GM06990 (cell line): ENCODE measurements around the gene SNTG2.

Experiments
- DNase-seq: peaks from one replicate; pipeline ENCODE4 v3.0.0-alpha.2; 2011; ENCODE audit not compliant: insufficient read length; ENCODE audit errors: extremely low read depth
- H3K27me3 ChIP-seq: replicated peaks from 2 replicates; pipeline ENCODE4 v1.6.0; 2011; ENCODE audit warnings: low read length; ENCODE audit not compliant: control insufficient read depth, insufficient read depth
- H3K36me3 ChIP-seq: 2 replicates; pipeline ENCODE4 v1.5.1; 2011; ENCODE audit warnings: low read length; ENCODE audit not compliant: control insufficient read depth, insufficient read depth
- H3K4me3 ChIP-seq: replicated peaks from 2 replicates; pipeline ENCODE4 v1.5.1; 2011; ENCODE audit warnings: low read depth, mild to moderate bottlenecking, control low read depth, low read length
- TF ChIP-seq, protein P1 (sequence below): IDR thresholded peaks from 2 replicates; pipeline ENCODE4 v1.5.1; 2011; ENCODE audit warnings: low read length, control low read depth, mild to moderate bottlenecking, inconsistent platforms; ENCODE audit not compliant: insufficient read depth, poor library complexity, severe bottlenecking

The SNTG2 gene

GRCh38 chr2:1253629-1254028, 303.0 kb downstream of the SNTG2 start:
- no peak for DNase-seq
- no peak overlapping the region for H3K4me3 ChIP-seq

DNA sequence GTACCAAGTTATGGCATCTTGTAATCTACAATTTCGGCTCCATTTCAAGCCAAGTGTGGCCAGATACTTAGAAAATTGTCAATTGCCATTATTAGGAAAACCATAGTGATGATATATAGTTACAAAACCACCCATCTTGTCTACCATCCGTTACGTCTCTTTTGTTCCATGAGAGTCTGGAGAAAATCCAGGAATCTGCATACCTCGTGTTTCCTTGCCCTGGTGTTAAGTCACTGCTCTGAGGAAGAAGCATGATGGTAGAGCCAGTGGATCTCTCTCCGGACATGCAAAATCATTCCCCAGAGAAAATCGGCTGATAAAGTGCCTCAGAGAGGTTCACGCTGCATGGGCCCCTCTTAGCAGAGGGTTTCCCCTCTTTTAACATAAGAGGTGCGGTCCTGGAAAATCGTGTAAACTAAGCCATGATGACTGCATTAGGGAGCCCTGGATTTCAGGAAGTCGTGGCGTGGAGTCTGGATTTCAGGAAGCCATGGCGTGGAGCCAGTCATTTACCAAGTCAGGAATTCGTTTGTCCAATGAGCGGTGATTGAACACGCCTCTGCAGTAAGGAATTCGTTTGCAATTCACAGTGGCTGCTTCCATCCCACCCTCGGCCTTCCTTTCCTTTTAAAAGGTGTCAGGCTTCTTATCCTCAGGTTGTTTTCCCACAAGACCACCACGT, 304.2 kb downstream of the SNTG2 start:
- TF ChIP-seq, protein P1, sequence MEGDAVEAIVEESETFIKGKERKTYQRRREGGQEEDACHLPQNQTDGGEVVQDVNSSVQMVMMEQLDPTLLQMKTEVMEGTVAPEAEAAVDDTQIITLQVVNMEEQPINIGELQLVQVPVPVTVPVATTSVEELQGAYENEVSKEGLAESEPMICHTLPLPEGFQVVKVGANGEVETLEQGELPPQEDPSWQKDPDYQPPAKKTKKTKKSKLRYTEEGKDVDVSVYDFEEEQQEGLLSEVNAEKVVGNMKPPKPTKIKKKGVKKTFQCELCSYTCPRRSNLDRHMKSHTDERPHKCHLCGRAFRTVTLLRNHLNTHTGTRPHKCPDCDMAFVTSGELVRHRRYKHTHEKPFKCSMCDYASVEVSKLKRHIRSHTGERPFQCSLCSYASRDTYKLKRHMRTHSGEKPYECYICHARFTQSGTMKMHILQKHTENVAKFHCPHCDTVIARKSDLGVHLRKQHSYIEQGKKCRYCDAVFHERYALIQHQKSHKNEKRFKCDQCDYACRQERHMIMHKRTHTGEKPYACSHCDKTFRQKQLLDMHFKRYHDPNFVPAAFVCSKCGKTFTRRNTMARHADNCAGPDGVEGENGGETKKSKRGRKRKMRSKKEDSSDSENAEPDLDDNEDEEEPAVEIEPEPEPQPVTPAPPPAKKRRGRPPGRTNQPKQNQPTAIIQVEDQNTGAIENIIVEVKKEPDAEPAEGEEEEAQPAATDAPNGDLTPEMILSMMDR = no peak
- DNase-seq = no peak
- Histone ChIP-seq H3K4me3 (no peak overlapping the region), H3K36me3 (no peaks in the 10 kb centered on the region), H3K27me3 (no peaks in the 10 kb centered on the region)

More at GRCh38 chr2:1253629-1254028, 303.0 kb downstream of the SNTG2 start:
- no peaks in the 10 kb centered on the region for H3K36me3 ChIP-seq
- TF ChIP-seq, protein P1 = no peak
- no peaks in the 10 kb centered on the region for H3K27me3 ChIP-seq

DNA sequence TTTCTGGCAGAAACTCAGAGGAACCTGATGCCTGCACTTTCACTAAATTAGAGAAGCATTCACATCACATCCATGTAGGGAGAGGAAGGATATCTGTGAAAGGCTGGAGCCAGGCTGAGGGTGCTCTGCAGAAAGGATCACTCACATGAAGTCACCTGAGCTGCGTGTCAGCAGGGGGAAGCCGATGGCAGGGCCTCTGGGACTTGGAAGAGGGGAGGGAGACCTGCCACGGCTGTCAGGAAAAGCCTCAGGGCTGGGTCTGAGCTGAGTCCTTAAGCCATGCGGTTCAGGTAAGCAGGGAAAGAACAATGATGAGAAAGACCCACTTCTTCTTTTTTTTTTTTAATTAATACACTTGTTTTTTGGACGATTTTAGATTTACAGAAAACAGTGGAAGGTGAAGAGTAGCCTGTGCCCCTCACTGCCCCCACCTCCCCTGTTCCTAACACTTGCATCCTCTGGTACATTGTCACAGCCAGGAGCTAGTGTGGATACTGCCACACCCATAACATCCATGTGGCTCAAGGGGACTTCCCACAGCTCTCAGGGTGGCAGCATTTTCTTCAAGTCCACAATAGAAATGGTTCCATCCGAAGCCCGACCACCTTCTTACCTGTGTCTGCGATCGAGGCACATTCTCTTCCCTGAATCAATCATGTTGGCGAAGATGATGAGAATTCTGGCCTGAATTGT, 306.1 kb downstream of the SNTG2 start:
- Histone ChIP-seq H3K27me3 (no peaks in the 10 kb centered on the region), H3K36me3 (no peaks in the 10 kb centered on the region), H3K4me3 (no peak overlapping the region)
- TF ChIP-seq, protein P1 = no peak
- no peak for DNase-seq

DNA sequence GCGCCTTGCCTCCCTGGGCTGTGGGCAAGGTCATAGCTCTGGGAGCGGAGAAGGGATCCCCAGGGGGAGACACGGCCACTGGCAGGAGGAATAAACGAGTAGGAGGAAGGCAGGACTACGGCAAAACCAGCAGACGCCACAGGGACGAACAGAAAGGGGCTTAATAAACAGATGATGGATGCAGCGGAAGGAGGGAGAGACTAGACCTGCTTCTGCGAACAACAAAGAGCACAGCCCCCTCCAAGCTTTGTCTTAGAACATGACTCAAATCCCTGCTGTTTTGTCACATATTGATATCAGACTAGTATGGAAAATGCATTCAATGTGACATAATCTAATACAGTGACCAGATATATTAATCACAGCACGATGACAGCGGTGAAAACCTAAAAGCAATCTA, 306.7 kb downstream of the SNTG2 start:
- Histone ChIP-seq H3K27me3 (no peaks in the 10 kb centered on the region), H3K4me3 (no peak overlapping the region), H3K36me3 (no peaks in the 10 kb centered on the region)
- TF ChIP-seq, protein P1 = no peak
- DNase-seq = no peak

- TF ChIP-seq, protein P1 = no peak
- Histone ChIP-seq H3K27me3 (no peaks in the 10 kb centered on the region), H3K4me3 (no peak overlapping the region), H3K36me3 (no peaks in the 10 kb centered on the region)
- DNase-seq = no peak
Measured at GRCh38 chr2:1259746-1260145, 309.1 kb downstream of the SNTG2 start.

- no peak for DNase-seq
- no peaks in the 10 kb centered on the region for H3K36me3 ChIP-seq
- no peaks in the 10 kb centered on the region for H3K27me3 ChIP-seq
- H3K4me3 ChIP-seq = no peak overlapping the region
- TF ChIP-seq, protein P1 = no peak
Measured at GRCh38 chr2:1262609-1263008, 312.0 kb downstream of the SNTG2 start.
